NCI-H2227 treated with DMSO at 0.1 percent for 48 hours (cell line): ENCODE data around the gene MINDY1.

Experiments
- DNase-seq: peaks from one replicate; lab custom pipeline; 2025; lab: John Stamatoyannopoulos, UW

The MINDY1 gene

DNA sequence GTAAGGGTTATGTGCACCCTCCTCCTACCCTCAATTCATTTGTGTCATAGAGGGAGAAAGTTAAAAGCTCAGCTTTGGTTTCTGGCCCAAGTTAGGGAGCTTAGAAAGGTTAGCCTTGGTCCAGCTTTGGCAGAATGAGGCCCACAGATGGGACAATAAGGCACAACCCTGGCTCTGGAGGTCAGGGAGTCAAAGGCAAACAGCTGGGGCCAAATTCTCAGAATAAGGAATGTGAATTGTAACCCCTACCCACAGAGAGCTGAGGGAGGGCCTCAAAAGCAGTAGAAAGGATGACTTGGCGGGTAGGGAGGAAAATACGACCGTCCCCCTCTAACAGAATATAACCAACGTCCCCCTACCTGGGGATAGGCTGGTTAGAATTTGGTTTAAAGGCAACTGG lies 41.1 kb downstream of the MINDY1 start:
- DNase-seq, result no peak

- DNase-seq, result no peak
Measured at GRCh38 chr1:150964164-150964489, 42.6 kb downstream of the MINDY1 start.

- DNase-seq, result no peak
Measured at GRCh38 chr1:150963321-150964163, 43.2 kb downstream of the MINDY1 start.

DNA sequence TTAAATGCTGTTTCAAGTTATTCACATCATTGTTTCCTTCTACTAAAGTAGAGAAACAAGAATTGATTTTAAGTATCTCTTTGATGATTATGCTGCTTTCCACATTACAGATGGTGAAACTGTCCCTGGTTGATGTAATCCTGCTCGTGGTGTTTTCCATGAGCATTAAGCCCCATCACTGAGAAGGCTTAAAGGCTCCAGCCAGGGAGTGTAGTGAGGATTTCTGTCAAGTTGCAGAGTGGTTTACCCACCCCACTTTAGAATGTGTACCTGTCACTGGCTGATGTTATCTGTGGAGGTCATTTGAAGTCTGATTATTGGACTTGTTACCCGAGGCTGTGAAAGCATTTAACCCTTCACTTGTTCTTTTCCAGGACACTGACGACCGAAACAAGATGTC lies 44.9 kb downstream of the MINDY1 start:
- no peak for DNase-seq

- no peak for DNase-seq
Measured at GRCh38 chr1:150960646-150961045, 46.1 kb downstream of the MINDY1 start.

DNA sequence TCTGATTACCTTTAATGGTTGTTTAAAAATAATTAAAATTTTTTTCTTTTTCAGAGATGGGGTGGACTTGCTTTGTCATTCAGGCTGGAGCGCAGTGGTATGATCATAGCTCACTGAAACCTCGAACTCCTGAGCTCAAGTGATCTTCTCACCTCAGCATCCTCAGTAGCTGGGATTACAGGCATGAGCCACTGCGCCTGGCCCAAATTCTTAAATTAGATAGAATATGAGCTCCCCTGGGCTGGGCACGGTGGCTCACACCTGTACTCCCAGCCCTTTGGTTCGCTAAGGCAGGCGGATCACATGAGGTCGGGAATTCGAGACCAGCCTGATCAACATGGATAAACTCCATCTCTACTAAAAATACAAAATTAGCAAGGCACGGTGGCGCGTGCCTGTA lies 49.0 kb downstream of the MINDY1 start:
- no peak for DNase-seq

DNA sequence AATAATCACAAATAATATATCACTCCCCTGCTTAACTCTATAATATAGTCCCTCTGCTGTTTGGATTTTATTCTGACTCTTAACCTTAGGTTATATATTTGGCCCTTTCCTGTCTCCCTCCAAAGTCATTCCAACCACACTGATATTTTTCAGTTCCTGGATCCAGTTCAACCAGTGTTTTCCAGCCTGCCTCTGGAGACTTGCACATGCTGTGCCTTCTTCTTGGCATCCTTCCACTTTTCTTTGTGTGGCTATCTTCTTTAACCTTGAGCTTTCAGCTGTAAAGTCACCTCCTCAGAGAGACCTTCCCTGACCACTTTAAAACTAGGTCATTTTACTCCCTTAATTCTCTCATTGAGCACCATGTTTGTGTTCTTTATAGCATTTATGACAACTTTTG lies 51.4 kb downstream of the MINDY1 start:
- DNase-seq, result no peak

- DNase-seq, result no peak
Measured at GRCh38 chr1:150954708-150955107, 52.0 kb downstream of the MINDY1 start.
